ENCODE data around the gene GABRR3.
A peak's percentile ranks its signal among the peaks of the same experiment; 100 is the strongest.

GABRR3 gene

GRCh38 chr3:97958796-97959195 lies 76.3 kb downstream of the GABRR3 start:
- TF ChIP-seq CTCF (conservative IDR thresholded peaks at IDR 0.05; ENCODE audit: low read depth, low read length): no peak
- no peak for DNase-seq (ENCODE audit: low read depth)

GRCh38 chr3:97958396-97958795 lies 76.7 kb downstream of the GABRR3 start:
- DNase-seq (ENCODE audit: low read depth): peak; percentile 42
- no peak for TF ChIP-seq CTCF (conservative IDR thresholded peaks at IDR 0.05; ENCODE audit: low read depth, low read length)
- H3K4me3 ChIP-seq (ENCODE audit: low read depth, low read length): no peak overlapping the region

More at GRCh38 chr3:97958796-97959195, 76.3 kb downstream of the GABRR3 start:
- no peak overlapping the region for H3K4me3 ChIP-seq (ENCODE audit: low read depth, low read length)

GRCh38 chr3:97957617-97958311 lies 77.4 kb downstream of the GABRR3 start:
- no peak for TF ChIP-seq CTCF (conservative IDR thresholded peaks at IDR 0.05; ENCODE audit: low read depth, low read length)
- peak; percentile 53 for DNase-seq (ENCODE audit: low read depth)
- H3K4me3 ChIP-seq (ENCODE audit: low read depth, low read length): no peak overlapping the region

GRCh38 chr3:97956051-97956450 lies 79.1 kb downstream of the GABRR3 start:
- TF ChIP-seq CTCF (conservative IDR thresholded peaks at IDR 0.05; ENCODE audit: low read depth, low read length): no peak
- no peak overlapping the region for H3K4me3 ChIP-seq (ENCODE audit: low read depth, low read length)
- DNase-seq (ENCODE audit: low read depth): no peak

GRCh38 chr3:97954228-97954827 lies 80.8 kb downstream of the GABRR3 start:
- no peak overlapping the region for H3K4me3 ChIP-seq (ENCODE audit: low read depth, low read length)
- no peak for DNase-seq (ENCODE audit: low read depth)
- TF ChIP-seq CTCF (conservative IDR thresholded peaks at IDR 0.05; ENCODE audit: low read depth, low read length): no peak

GRCh38 chr3:97952872-97953271 lies 82.2 kb downstream of the GABRR3 start:
- no peak for TF ChIP-seq CTCF (conservative IDR thresholded peaks at IDR 0.05; ENCODE audit: low read depth, low read length)
- no peak for DNase-seq (ENCODE audit: low read depth)

GRCh38 chr3:97952280-97952679 lies 82.8 kb downstream of the GABRR3 start:
- DNase-seq (ENCODE audit: low read depth): peak; percentile 80
- TF ChIP-seq CTCF (conservative IDR thresholded peaks at IDR 0.05; ENCODE audit: low read depth, low read length): no peak
- no peak overlapping the region for H3K4me3 ChIP-seq (ENCODE audit: low read depth, low read length)

More at GRCh38 chr3:97952872-97953271, 82.2 kb downstream of the GABRR3 start:
- no peak overlapping the region for H3K4me3 ChIP-seq (ENCODE audit: low read depth, low read length)

Data from choroid plexus epithelial cell (primary cell).